ENCODE measurements around the gene C1QTNF9B.

GRCh38 chr13:23866420-23867026 lies 30.8 kb downstream of the C1QTNF9B start:
- TF ChIP-seq CTCF (conservative IDR thresholded peaks at IDR 0.05; ENCODE audit: low read depth, low read length), result no peak
- no peak for TF ChIP-seq EZH2 (IDR thresholded peaks at IDR 0.05; ENCODE audit: low read length, unreplicated experiment)
- no peak for TF ChIP-seq EZH2phosphoT487 (IDR thresholded peaks at IDR 0.05; ENCODE audit: borderline replicate concordance, low read length)

Measured in PC-3 (cell line).